Smooth muscle cell of the brain vasculature (primary cell): Measurements from ENCODE around the gene LGALS13.
"Not testable (repeated sequence)": the region's sequence is repeated elsewhere in the genome, so short reads cannot be mapped to it uniquely, and the experiment has no call there.

Experiments
- DNase-seq: peaks from one replicate; pipeline ENCODE4 v3.0.0-alpha.2; 2012; ENCODE audit warnings: low read depth, low spot score

The LGALS13 gene

GRCh38 chr19:39617745-39618144, 15.4 kb downstream of the LGALS13 start:
- no peak for DNase-seq

GRCh38 chr19:39623946-39624345, 21.6 kb downstream of the LGALS13 start:
- no peak for DNase-seq

GRCh38 chr19:39627631-39628030, 25.3 kb downstream of the LGALS13 start:
- DNase-seq: not testable (repeated sequence)

GRCh38 chr19:39631178-39631577, 28.9 kb downstream of the LGALS13 start:
- DNase-seq: no peak

- DNase-seq: no peak
Measured at GRCh38 chr19:39631626-39632025, 29.3 kb downstream of the LGALS13 start.

- DNase-seq: no peak
Measured at GRCh38 chr19:39637891-39638290, 35.6 kb downstream of the LGALS13 start.

GRCh38 chr19:39641773-39642172, 39.4 kb downstream of the LGALS13 start:
- DNase-seq: no peak

GRCh38 chr19:39643591-39643990, 41.3 kb downstream of the LGALS13 start:
- no peak for DNase-seq

- DNase-seq: no peak
Measured at GRCh38 chr19:39645800-39646411, 43.6 kb downstream of the LGALS13 start.

GRCh38 chr19:39647918-39648317, 45.6 kb downstream of the LGALS13 start:
- DNase-seq: no peak

- DNase-seq: no peak
Measured at GRCh38 chr19:39655613-39656012, 53.3 kb downstream of the LGALS13 start, which contains the start of gene LGALS16. Gene LGALS16, plus strand, starts transcription at chr19:39655913. Its CDS starts 49 bp downstream, at chr19:39655962.
